GM12892 (cell line): ENCODE data around the gene PDZD7.

ENCODE experiments used
- POLR2A ChIP-seq: IDR thresholded peaks from 2 replicates; pipeline ENCODE4 v1.6.1; 2011; ENCODE audit warnings: low read depth, low read length, control low read depth
- POLR2AphosphoS5 ChIP-seq: IDR thresholded peaks from 2 replicates; pipeline ENCODE4 v1.6.1; 2011; ENCODE audit warnings: low read depth, low read length, control low read depth
- TAF1 ChIP-seq: IDR thresholded peaks from 2 replicates; pipeline ENCODE4 v1.6.1; 2011; ENCODE audit warnings: low read depth, mild to moderate bottlenecking, control low read depth, low read length, borderline replicate concordance

- TF ChIP-seq POLR2AphosphoS5 (no peak), TAF1 (no peak), POLR2A (no peak)
Measured at GRCh38 chr10:101075775-101076174, 44.8 kb upstream of the PDZD7 start.
